Vagina (tissue), 2 donors: ENCODE data around the gene F8.

Source experiments
- POLR2A ChIP-seq, 2 donors: fragments of 450-650 bp; IDR thresholded peaks; one replicate each; pipeline ENCODE4 v1.6.1; 2017; ENCODE audit warnings: antibody characterized with exemption in 2 of 2, mild to moderate bottlenecking in 2 of 2, moderate library complexity in 2 of 2
- POLR2AphosphoS5 ChIP-seq, 2 donors: sonication (generic); formaldehyde crosslinking; IDR thresholded peaks; one replicate each; pipeline ENCODE4 v1.9.0; 2017; ENCODE audit warnings: antibody characterized with exemption in 2 of 2, mild to moderate bottlenecking in 2 of 2, low read depth in 1 of 2; ENCODE audit not compliant: insufficient read depth in 1 of 2
- TF ChIP-seq, protein P1 (sequence below), 3 experiments: fragments of 450-650 bp in 2 of 3; fragments of 200-600 bp in 1 of 3; sonication (generic) in 1 of 3; IDR thresholded peaks; one replicate each; pipeline ENCODE4 v1.5.1; 2017 to 2019; ENCODE audit warnings: antibody characterized with exemption in 3 of 3, mild to moderate bottlenecking in 2 of 3, moderate library complexity in 2 of 3

DNA sequence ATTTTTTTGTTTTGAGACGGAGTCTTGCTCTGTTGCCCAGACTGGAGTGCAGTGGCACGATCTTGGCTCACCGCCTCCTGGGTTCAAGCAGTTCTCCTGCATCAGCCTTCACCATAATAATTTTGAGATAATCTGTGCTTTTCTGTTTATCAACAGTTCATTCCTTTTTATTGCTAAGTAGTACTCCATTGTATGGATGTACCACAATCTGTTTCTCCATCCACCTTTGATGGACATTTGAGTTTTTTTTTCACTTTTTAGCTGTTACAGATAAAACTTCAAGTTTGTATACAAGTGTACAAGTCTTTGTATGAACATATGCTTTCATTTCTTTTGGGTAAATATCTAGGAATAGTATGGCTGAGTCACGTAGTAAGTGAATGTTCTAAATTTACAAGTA lies 13.2 kb upstream of the F8 start:
- TF ChIP-seq, protein P1, sequence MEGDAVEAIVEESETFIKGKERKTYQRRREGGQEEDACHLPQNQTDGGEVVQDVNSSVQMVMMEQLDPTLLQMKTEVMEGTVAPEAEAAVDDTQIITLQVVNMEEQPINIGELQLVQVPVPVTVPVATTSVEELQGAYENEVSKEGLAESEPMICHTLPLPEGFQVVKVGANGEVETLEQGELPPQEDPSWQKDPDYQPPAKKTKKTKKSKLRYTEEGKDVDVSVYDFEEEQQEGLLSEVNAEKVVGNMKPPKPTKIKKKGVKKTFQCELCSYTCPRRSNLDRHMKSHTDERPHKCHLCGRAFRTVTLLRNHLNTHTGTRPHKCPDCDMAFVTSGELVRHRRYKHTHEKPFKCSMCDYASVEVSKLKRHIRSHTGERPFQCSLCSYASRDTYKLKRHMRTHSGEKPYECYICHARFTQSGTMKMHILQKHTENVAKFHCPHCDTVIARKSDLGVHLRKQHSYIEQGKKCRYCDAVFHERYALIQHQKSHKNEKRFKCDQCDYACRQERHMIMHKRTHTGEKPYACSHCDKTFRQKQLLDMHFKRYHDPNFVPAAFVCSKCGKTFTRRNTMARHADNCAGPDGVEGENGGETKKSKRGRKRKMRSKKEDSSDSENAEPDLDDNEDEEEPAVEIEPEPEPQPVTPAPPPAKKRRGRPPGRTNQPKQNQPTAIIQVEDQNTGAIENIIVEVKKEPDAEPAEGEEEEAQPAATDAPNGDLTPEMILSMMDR (IDR thresholded peaks at IDR 0.05), result no peak
- no peak for TF ChIP-seq POLR2A (IDR thresholded peaks at IDR 0.05)
- TF ChIP-seq POLR2AphosphoS5 (IDR thresholded peaks at IDR 0.05; ENCODE audit: insufficient read depth in 1 of 2, low read depth in 1 of 2), result no peak
